NCI-H1105 treated with DMSO at 0.1 percent for 48 hours (cell line): ENCODE data around the gene GRK5.
"Not testable (repeated sequence)": the region's sequence is repeated elsewhere in the genome, so short reads cannot be mapped to it uniquely, and the experiment has no call there.

Source experiments
- DNase-seq: peaks from one replicate; lab custom pipeline; 2025; lab: John Stamatoyannopoulos, UW

GRK5 gene

GRCh38 chr10:119421891-119422681 lies 214.7 kb downstream of the GRK5 start:
- no peak for DNase-seq

- DNase-seq = no peak
Measured at GRCh38 chr10:119422682-119423509, 215.5 kb downstream of the GRK5 start.

- DNase-seq = no peak
Measured at GRCh38 chr10:119423510-119424257, 216.3 kb downstream of the GRK5 start.

GRCh38 chr10:119424258-119424975 lies 217.0 kb downstream of the GRK5 start:
- no peak for DNase-seq

- no peak for DNase-seq
Measured at GRCh38 chr10:119425102-119425880, 217.9 kb downstream of the GRK5 start.

- no peak for DNase-seq
Measured at GRCh38 chr10:119425881-119426170, 218.5 kb downstream of the GRK5 start.

GRCh38 chr10:119426699-119427098 lies 219.3 kb downstream of the GRK5 start:
- DNase-seq = no peak

GRCh38 chr10:119427263-119427864 lies 220.0 kb downstream of the GRK5 start:
- no peak for DNase-seq

GRCh38 chr10:119428789-119429188 lies 221.4 kb downstream of the GRK5 start:
- DNase-seq = no peak

- DNase-seq = no peak
Measured at GRCh38 chr10:119429771-119430170, 222.4 kb downstream of the GRK5 start.

- no peak for DNase-seq
Measured at GRCh38 chr10:119431034-119431772, 223.8 kb downstream of the GRK5 start.

GRCh38 chr10:119431773-119432135 lies 224.4 kb downstream of the GRK5 start:
- DNase-seq = no peak

GRCh38 chr10:119434942-119435341 lies 227.6 kb downstream of the GRK5 start:
- not testable (repeated sequence) for DNase-seq

- DNase-seq = no peak
Measured at GRCh38 chr10:119438717-119439116, 231.3 kb downstream of the GRK5 start.

GRCh38 chr10:119439922-119440321 lies 232.6 kb downstream of the GRK5 start:
- no peak for DNase-seq

GRCh38 chr10:119441151-119441821 lies 233.9 kb downstream of the GRK5 start:
- DNase-seq = no peak

GRCh38 chr10:119441921-119442757 lies 234.8 kb downstream of the GRK5 start:
- DNase-seq = no peak

GRCh38 chr10:119442758-119443060 lies 235.3 kb downstream of the GRK5 start:
- no peak for DNase-seq

GRCh38 chr10:119443441-119443840 lies 236.1 kb downstream of the GRK5 start:
- DNase-seq = no peak
